ENCODE measurements around the gene AMDHD1.

The AMDHD1 gene, protein sequence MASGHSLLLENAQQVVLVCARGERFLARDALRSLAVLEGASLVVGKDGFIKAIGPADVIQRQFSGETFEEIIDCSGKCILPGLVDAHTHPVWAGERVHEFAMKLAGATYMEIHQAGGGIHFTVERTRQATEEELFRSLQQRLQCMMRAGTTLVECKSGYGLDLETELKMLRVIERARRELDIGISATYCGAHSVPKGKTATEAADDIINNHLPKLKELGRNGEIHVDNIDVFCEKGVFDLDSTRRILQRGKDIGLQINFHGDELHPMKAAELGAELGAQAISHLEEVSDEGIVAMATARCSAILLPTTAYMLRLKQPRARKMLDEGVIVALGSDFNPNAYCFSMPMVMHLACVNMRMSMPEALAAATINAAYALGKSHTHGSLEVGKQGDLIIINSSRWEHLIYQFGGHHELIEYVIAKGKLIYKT

DNA sequence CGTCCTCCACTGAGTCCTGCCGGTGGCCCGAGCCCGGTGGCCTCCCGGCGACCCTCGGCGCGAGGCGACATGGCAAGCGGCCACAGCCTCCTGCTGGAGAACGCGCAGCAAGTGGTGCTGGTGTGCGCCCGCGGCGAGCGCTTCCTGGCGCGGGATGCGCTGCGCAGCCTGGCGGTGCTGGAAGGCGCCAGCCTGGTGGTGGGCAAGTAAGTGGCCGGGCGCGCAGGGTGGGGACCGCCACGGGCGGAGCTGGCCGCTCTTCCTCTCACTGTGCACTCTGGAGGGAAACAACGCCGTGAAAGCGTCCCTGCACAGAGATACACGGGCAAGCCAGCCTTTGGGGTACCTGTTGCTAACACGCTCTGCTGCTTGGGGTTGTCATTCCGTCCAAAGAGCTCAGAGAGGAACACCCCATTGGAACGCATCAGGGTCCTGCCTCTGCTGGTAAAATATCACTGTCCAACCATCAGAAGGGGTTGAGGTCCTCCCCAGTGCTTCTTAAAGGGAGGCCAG, at the start of gene AMDHD1:
AMDHD1 (plus strand) TSS at position 2 of the 513 bp plus-strand sequence; CDS start at position 70, 68 bp downstream.
- peak; percentile 48 for DNase-seq

DNA sequence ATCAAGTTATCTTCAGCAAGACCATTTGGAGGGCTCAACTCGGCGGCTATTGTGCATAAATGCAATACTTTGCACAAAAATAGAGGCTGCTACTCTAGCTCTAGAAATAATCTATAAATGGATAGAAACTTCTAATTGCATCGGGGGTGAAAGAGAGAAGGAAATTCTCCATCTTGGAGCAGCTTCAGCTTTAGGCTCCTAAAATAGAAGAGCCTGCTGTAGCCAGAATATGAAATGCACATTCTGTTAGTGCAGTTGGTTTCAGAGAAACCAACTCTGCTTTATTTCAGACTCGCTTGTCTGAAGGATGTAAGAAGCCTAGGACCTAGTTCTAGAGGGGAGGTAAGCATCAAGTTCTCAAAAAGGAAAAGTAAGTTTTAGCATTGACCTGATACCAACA, 46.3 kb upstream of the AMDHD1 start:
- no peak for DNase-seq

DNA sequence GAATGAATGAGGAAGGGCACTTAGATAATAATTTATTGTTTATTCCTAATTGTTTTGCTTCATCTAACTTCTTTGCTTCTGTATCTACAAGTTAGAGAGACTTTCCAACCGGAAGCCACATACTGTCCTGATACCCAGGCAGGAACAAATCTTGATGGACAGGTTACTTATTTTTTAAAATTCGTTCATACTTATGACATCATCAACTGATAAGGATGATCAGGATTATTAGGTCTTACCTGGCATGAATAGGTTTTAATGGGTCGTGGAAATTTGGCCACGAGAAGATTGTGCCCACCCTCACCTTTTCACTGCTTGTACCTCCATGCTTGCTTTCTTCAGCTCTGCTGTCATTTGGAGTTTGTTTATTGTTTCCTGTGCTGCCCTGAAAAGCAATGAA, 45.0 kb upstream of the AMDHD1 start:
- DNase-seq = no peak

DNA sequence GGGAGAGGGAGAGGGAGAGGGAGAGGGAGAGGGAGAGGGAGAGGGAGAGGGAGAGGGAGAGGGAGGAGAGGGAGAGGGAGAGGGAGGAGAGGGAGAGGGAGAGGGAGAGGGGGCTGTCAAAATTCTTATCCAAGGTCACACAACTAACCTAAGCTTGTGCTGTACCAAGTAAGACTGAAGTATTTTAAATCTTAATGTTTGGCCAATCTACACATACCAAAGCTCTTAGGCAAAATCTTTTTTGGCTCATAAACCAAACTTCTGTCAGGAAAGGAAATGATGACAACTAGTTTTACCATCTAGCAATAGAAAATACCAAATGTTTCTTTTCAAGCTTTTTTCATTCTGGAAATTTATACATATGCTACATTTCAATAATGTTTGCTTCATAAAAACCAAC, 34.6 kb upstream of the AMDHD1 start:
- DNase-seq = no peak

DNA sequence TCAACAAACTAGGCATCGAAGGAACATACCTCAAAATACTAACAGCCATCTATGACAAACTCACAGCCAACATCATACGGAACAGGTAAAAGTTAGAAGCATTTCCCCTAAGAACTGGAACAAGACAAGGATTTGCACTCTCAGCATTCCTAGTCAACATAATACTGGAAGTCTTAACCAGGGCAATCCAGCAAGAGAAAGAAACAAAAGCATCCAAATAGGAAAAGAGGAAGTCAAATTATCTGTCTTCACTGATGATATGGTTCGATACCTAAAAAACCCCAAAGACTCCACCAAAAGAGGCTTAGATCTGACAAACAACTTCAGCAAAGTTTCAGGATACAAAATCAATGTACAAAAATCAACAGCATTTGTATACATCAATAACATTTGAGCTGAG, 33.3 kb upstream of the AMDHD1 start:
- no peak for DNase-seq

DNA sequence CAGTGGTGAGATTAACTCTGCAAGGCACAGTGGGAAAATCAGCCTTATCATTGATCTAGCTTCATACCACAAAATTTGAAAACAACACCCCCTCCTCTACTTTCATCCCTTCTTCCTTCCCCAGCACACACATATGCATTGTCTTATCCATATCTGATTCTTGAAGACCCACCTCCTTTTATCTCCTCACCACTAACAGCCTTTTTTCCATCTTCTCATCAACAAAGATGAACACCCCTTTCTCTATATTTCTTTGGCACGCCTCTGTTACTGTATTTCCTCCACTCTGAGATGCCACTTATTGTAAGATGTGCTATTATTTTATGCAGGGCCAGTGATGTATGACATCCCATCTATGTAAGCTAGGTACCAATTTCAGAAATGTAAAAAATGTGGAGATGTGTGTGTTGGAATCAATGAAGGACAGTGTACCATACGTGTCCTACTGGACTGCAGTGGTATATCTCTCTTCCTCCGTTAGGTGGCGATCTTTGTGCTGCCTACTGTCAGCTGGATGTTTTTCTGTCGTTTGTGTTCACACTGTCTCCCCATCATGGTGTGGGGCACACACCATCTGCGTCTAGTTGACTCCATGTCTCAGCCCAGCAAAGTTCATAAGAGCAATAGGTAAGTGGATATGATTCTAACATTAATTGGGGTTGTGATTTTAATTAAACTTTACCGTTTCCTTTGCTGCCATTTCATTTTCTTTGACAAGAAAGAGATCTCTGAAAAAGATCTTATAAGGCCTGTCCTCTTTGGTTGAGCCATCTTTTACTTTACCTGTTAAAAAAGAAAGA, 24.7 kb upstream of the AMDHD1 start:
- DNase-seq = no peak

DNA sequence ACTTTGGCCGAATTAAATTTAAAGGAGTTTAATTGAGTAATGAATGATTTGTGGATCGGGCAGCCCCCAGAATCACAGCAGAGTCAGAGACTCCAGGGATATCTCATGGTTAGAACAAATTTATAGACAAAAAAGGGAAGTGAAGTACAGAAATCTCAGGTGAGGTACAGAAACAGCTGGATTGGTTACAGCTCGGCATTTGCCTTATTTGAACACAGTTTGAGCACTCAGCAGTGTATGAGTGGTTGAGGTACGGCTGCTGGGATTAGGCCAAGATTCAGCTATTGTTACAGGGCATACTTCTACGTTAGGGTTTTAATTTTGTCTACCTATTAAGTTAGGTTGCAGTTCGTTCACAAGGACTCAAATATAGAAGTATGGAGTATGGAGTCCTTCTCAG, 24.0 kb upstream of the AMDHD1 start:
- DNase-seq = no peak

DNA sequence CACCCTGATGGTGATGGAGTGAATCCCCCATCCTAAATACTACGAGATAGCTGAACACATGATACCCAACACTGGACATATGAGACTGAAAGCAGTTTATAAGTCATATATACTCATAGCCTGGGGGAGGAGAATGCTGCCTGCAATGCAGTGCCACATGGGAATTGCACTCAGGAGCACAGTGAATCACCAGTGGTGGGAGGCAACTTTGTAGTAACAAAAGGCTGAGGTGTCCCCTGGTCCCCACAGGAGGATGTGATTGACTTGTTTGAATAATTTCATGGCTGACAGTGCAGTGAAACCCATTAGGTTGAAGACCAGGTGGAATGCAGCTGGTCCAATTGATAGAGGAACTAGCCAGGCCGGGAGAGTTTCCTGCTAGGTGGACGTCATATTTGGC, 20.9 kb upstream of the AMDHD1 start:
- DNase-seq = no peak

DNA sequence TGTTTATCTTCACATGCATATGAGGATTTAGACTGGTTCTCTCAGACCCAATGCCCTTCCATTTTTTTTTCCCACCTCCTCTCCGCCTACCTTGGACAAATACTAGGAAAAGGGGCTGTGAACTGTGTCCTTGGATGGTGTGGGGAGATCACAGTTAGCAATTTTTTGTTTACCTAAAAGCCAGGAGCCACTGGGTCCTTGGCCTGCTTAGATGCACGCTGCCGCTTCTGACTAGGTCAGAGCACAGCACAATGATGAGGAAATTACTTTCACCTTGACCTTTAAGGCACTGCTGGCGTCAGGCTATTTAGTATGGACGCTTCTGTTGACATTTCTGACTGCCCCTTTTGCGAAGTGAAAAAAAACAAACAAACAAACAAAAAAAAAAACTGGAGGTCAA, 2.6 kb upstream of the AMDHD1 start:
- no peak for DNase-seq

DNA sequence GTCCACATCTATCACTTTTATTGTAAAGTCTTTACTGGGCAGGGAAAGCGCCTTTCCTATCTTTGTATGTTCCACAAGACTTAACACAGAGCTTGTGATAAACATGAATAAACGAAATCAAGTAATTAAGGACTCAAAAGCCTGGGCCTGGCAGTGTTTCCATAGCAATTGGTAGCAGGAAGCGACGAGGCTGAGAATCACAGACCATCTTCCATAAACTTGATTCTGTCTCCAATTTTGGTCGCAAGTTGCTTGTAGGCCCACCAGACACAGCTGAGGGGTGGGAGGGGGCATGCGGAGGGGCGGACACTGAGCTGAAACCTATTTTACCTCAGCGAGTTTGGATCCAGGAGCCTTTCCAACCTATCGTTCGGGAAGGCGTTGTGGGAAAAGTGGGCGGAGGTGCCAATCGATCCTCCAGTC, 1.0 kb upstream of the AMDHD1 start:
- no peak for DNase-seq

DNA sequence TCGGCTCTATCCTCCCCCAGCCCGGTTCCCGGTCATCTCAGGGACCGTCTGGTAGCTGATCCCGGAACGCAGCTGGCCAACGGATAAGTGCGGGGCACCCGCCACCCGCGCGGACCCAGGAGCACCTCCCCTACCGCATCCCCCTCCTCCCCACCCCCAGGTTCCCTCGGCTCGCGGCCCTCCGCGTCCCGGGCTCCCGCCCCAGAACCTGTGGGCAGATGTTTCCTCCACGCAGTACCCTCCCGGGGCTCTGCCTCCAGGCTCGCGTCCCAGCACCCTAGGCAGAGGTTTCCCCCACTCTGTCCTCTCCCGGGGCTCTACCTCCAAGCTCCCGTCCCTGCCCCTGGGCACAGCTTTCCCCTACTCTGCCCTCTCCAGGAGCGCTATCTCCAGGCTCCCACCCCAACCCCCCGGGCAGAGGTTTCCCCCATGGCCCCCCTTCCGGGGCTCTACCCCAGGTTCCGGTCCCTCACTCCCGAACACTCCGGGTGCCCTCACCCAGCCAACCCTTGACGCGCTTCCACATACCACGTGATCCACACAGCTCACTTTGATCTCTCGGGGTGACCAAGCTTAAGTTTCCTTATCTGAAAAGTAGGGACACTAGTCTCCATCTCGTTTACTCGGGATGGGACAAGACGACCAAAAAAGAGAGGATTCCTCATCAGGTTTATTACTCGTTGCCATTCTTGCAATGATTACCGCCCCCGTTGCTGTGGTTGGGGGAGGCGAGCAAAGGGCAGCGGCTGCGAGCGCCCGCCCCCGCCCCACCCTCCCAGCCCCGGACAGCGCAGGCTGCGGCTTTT, 404 bp upstream of the AMDHD1 start, which contains the start of gene CCDC38:
CCDC38 (minus strand) TSS at position 91 of the 806 bp plus-strand sequence. CDS start 6,105 bp downstream, outside the sequence.
- peak; percentile 71 for DNase-seq

DNA sequence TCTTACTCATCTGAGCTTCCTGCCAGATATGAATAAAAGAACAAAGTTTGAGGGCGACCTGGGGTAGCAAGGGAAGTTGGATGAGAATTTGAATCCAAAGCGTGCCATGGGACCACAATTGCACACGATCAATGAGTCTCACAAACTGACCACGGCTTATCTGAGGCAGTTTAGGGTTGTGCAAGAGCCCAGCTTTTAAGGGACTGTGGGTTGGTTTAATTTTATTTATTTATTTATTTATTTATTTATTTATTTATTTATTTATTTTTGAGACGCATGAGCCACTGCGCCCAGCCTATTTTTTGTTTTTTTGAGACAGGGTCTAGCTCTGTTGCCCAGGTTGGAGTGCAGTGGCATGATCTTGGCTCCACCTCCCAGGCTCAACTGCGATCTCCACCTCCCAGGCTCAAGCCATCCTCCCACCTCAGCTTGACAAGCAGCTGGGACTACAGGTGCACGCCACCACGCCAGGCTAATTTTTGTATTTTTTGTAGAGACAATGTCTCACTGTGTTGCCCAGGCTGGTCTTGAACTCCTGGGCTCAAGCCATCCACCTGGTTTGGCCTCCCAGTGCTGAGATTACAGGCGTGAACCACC, 1.1 kb downstream of the AMDHD1 start:
- no peak for DNase-seq

DNA sequence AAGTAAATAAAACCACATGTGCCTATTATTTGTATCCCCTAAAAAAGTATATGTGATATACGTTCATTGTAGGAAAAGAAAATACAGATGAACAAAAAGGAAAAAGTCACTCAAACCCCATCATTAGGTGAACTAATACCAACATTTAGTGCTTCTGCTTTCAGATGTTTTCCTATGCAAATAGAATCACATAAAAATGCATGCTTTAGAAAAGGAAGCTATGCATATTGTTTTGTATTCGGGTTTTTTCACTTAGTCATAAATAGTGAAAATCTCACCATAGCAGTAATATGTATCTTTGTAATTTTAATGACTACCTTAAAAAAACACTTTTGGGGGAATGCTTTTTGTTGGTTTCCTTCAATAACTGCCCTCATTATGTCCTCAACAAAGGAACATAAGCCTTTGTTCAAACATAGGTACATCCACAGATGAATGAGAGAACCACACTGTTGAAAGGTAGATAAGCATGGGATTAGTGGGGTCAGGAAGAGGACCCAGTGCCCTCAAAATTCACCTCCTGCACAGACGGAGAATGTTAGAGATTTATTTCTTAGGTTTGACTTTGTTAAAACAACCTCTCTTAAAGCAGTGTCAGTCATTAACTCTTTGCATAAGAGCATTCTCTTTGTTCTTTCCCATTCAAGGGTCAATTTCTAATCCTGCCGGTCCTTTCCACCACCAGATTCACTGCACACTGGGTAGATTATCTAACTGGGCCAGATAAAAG, 6.5 kb downstream of the AMDHD1 start:
- DNase-seq = no peak

DNA sequence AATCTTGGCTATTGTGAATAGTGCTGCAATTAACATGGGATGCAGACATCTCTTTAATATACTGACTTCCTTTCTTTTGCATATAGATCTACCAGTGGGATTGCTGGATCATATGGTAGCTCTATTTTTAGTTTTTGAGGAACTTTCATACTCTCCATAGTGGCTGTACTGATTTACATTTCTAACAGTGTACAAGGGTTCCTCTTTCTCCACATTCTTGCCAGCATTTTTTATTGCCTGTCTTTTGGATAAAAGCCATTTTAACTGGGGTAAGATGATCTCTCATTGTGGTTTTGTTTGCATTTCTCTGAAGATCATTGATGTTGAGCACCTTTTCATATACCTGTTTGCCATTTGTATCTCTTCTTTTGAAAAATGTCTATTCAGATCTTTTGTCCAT, 8.4 kb downstream of the AMDHD1 start:
- DNase-seq = no peak

DNA sequence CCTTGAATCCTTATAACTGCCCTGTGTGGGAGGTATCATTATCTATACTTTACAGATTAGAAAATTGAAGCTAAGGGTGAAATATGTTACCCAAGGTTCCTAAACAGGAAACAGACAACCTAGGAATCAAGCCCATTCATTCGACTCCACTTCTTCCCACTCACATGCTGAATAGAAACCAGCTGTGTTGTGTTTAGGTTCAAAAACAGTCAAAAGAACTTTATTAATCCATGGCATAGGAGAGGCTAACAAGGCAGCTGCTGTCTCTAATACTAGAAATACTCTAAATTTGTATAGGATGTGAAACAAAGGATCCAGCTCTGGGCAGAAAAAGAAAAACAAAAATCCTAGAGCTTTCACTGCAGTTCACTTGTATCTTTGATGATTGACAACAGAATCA, 9.9 kb downstream of the AMDHD1 start:
- DNase-seq = no peak

DNA sequence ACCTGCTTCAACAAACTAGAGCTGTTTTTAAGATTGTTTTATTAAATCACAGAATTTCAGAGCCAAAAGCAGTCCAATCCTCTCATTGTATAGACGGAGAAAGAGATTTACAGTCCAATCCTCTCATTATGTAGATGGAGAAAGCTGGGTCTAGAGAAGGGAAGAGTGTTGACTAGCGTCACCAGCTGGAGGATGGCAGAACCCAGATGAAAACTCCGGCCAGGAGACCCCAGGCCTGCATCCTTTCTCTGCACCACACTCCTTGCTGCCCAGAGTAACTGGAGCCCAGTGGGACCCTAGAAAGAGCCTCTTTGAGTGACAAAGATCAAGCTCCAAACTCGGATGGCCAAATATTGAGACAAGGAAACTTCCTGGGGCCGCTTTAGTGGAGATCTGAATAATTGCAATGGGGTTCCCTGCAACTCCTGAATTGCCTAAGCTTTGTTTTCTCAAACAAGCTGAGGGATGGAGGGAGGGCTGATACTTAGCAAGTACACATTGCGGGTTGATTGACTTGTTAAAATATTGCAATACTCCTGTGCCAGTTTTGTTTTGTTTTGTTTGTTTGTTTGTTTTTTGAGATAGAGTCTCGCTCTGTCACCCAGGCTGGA, 12.5 kb downstream of the AMDHD1 start:
- no peak for DNase-seq

DNA sequence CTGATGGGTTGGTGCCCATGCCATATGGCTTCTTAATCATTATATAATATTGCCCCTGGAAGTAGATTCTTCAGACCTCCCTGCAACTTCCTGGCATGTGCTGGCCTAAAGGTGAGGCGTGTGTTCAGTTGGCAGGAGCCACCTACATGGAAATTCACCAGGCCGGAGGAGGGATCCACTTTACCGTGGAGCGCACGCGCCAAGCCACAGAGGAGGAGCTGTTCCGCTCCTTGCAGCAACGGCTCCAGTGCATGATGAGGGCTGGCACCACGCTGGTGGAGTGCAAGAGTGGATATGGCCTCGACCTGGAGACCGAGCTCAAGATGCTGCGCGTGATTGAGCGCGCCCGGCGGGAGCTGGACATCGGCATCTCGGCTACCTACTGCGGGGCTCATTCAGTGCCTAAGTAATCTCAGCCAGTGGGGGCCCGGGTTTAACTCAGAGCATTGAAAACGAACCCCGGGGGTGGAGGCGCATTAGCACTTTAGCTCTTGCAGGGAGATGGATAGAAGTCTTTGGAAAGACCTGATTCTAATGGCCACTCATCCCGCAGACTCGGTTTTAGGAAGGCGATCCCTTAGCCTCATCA, 13.5 kb downstream of the AMDHD1 start:
- DNase-seq = no peak

DNA sequence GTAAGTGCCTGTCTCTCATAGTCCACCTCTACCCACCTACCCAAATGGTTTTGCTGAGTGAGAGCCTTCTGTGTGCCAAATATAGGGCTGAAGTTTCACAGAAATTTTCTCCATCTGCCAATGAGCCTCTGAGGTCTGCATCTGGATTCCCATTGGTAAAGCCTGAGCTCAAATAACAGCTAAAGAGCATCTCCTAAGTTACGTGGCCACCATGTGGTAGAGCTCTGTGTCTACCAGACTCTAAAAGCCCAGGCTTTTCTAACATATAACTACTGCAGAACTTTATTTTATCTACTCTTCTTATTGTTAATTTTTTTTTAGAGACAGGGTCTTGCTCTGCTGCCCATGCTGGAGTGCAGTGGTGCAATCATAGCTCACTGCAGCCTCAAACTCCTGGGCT, 16.0 kb downstream of the AMDHD1 start:
- no peak for DNase-seq

DNA sequence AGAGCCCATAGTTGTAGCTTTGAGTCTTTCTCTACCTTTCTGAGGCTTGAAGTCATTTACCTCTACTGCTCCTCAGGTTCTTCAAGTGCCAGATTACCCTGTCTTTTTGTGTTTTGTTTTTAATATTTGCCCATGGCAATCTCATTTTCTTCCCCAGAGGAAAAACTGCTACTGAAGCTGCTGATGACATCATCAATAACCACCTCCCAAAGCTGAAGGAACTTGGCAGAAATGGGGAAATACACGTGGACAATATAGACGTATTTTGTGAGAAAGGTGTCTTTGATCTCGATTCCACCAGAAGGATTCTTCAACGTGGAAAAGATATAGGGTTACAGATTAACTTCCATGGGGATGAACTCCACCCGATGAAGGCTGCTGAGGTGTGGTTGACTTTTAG, 17.1 kb downstream of the AMDHD1 start:
- DNase-seq = no peak

DNA sequence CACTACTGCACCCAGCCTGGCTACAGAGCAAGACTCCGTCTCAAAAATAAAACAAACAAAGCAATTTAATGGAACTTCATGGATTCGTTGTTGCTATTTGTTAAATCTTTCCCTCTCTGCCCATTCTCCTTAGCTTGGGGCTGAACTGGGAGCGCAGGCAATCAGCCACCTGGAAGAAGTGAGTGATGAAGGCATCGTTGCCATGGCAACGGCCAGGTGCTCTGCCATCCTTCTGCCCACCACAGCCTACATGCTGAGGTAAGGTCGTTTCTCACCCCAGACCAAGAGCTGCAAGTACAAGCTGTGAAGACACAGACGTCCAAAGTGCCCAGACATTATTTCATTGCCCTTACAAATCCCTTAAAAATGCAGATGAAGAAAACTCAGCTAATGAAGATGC, 19.1 kb downstream of the AMDHD1 start:
- DNase-seq = no peak

DNA sequence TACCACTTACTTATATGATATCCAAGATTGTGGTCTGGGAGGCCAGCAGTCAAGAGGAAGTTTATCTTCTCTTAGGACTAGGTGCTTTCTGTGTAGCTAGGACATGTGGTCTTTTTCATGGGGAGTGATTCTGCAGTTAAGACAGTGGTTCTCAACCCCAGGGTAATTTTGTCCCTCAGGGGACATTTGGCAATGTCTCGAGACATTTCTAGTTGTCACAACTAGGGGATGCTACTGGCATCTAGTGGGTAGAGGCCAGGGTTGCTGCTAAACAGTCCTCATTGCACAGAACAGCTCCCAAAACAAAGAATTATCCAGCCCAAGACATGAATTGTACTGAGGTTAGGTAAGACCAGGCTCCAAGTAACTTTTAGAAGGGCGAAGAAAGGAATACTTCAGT, 20.0 kb downstream of the AMDHD1 start:
- DNase-seq = no peak

Data from T1000 (cell line).